Measurements from ENCODE around the gene C13orf46.

C13orf46 gene

GRCh38 chr13:113952983-113953520, 20.8 kb downstream of the C13orf46 start:
- DNase-seq = no peak

- DNase-seq = no peak
Measured at GRCh38 chr13:113952151-113952982, 21.5 kb downstream of the C13orf46 start.

GRCh38 chr13:113951246-113951999, 22.5 kb downstream of the C13orf46 start:
- peak; percentile 75 to 89 for DNase-seq

- DNase-seq = no peak
Measured at GRCh38 chr13:113950451-113951245, 23.2 kb downstream of the C13orf46 start.

GRCh38 chr13:113949546-113949945, 24.3 kb downstream of the C13orf46 start:
- DNase-seq = no peak

- DNase-seq = no peak
Measured at GRCh38 chr13:113948034-113948742, 25.7 kb downstream of the C13orf46 start.

GRCh38 chr13:113947311-113948033, 26.4 kb downstream of the C13orf46 start:
- peak in 1 of 2 experiments; percentile 20 for DNase-seq

- DNase-seq = no peak
Measured at GRCh38 chr13:113946409-113947181, 27.3 kb downstream of the C13orf46 start.

GRCh38 chr13:113945857-113946408, 27.9 kb downstream of the C13orf46 start:
- DNase-seq = no peak

- no peak for DNase-seq
Measured at GRCh38 chr13:113943821-113944565, 29.9 kb downstream of the C13orf46 start.

- no peak for DNase-seq
Measured at GRCh38 chr13:113942591-113943103, 31.2 kb downstream of the C13orf46 start.

GRCh38 chr13:113941571-113942191, 32.2 kb downstream of the C13orf46 start:
- DNase-seq = no peak

GRCh38 chr13:113939944-113940297, 34.0 kb downstream of the C13orf46 start:
- no peak for DNase-seq

GRCh38 chr13:113939129-113939943, 34.5 kb downstream of the C13orf46 start:
- DNase-seq = no peak

- DNase-seq = no peak
Measured at GRCh38 chr13:113938716-113939115, 35.2 kb downstream of the C13orf46 start.

GRCh38 chr13:113938246-113938645, 35.6 kb downstream of the C13orf46 start:
- DNase-seq = no peak

- DNase-seq = no peak
Measured at GRCh38 chr13:113937527-113938180, 36.2 kb downstream of the C13orf46 start.

- DNase-seq = no peak
Measured at GRCh38 chr13:113937073-113937472, 36.8 kb downstream of the C13orf46 start.

Data from NCI-H187 (cell line).